Neuronal stem cell (in vitro differentiated cells): ENCODE measurements around the gene SLC9A9.

Experiments
- DNase-seq: peaks from one replicate; pipeline ENCODE4 v3.0.0-alpha.2; 2013; ENCODE audit warnings: low spot score
- H2AFZ ChIP-seq: one replicate; pipeline ENCODE4 v1.6.1; 2013; ENCODE audit warnings: mild to moderate bottlenecking, low read length, inconsistent platforms
- H2AK5ac ChIP-seq: 2 replicates; pipeline ENCODE4 v1.6.1; 2013; ENCODE audit warnings: low read depth, mild to moderate bottlenecking, inconsistent platforms, low read length, moderate library complexity, mixed read lengths
- H2BK120ac ChIP-seq: 2 replicates; pipeline ENCODE4 v1.6.1; 2013; ENCODE audit warnings: low read depth, mild to moderate bottlenecking, inconsistent platforms, low read length, moderate library complexity, mixed read lengths
- H2BK12ac ChIP-seq: one replicate; pipeline ENCODE4 v1.6.1; 2013; ENCODE audit warnings: low read length, inconsistent platforms
- H2BK15ac ChIP-seq: 2 replicates; pipeline ENCODE4 v1.6.1; 2013; ENCODE audit warnings: mild to moderate bottlenecking, low read length, inconsistent platforms, mixed read lengths
- H2BK5ac ChIP-seq: one replicate; pipeline ENCODE4 v1.6.1; 2013; ENCODE audit warnings: inconsistent platforms, mild to moderate bottlenecking, low read length, moderate library complexity
- H3K14ac ChIP-seq: one replicate; pipeline ENCODE4 v1.6.1; 2013; ENCODE audit warnings: low read length, inconsistent platforms
- H3K18ac ChIP-seq: 2 replicates; pipeline ENCODE4 v1.6.1; 2013; ENCODE audit warnings: low read length, inconsistent platforms
- H3K23ac ChIP-seq: 2 replicates; pipeline ENCODE4 v1.6.1; 2013; ENCODE audit warnings: low read depth, mild to moderate bottlenecking, mixed read lengths, low read length, inconsistent platforms; ENCODE audit not compliant: poor library complexity
- H3K27ac ChIP-seq: replicated peaks from 3 replicates; pipeline ENCODE4 v1.5.1; 2013; ENCODE audit warnings: low read length, inconsistent platforms
- H3K27me3 ChIP-seq, 3 experiments: 2 replicates each; pipeline ENCODE4 v1.6.1; 2013; ENCODE audit warnings: low read length in 3 of 3, mild to moderate bottlenecking in 2 of 3, inconsistent platforms in 1 of 3, low read depth in 1 of 3, mixed read lengths in 1 of 3, moderate library complexity in 1 of 3; ENCODE audit not compliant: control insufficient read depth in 3 of 3, insufficient read depth in 3 of 3
- H3K36me3 ChIP-seq, 2 donors: replicated peaks in 1 of 2; 2 replicates each; pipeline ENCODE4 v1.6.1; 2013; ENCODE audit warnings: low read length in 2 of 2; ENCODE audit not compliant: control insufficient read depth in 2 of 2, insufficient read depth in 2 of 2
- H3K4ac ChIP-seq: 2 replicates; pipeline ENCODE4 v1.6.1; 2013; ENCODE audit warnings: inconsistent platforms, mild to moderate bottlenecking, low read length, moderate library complexity
- H3K4me1 ChIP-seq, 2 donors: 1 replicate in 1 of 2; 2 replicates in 1 of 2; pipeline ENCODE4 v1.6.1; 2013; ENCODE audit warnings: low read length in 2 of 2, low read depth in 1 of 2; ENCODE audit not compliant: control insufficient read depth in 2 of 2, insufficient read depth in 1 of 2
- H3K4me2 ChIP-seq: one replicate; pipeline ENCODE4 v1.6.1; 2013; ENCODE audit warnings: mild to moderate bottlenecking, low read length, inconsistent platforms; ENCODE audit not compliant: insufficient read depth, poor library complexity, severe bottlenecking
- H3K4me3 ChIP-seq, 2 donors: 2 replicates each; pipeline ENCODE4 v1.5.1; 2013; ENCODE audit warnings: low read length in 2 of 2, mild to moderate bottlenecking in 2 of 2, inconsistent platforms in 1 of 2, moderate library complexity in 1 of 2
- H3K79me1 ChIP-seq: one replicate; pipeline ENCODE4 v1.6.1; 2013; ENCODE audit warnings: low read depth, mild to moderate bottlenecking, inconsistent platforms, low read length, moderate library complexity
- H3K9ac ChIP-seq: one replicate; pipeline ENCODE4 v1.6.1; 2013; ENCODE audit warnings: mild to moderate bottlenecking, low read depth, low read length, inconsistent platforms; ENCODE audit not compliant: poor library complexity
- H3K9me3 ChIP-seq, 2 donors: replicated peaks in 1 of 2; 2 replicates each; pipeline versions ENCODE3 to v1.6.1; 2013; ENCODE audit warnings: low read length in 2 of 2, mild to moderate bottlenecking in 2 of 2, inconsistent platforms in 1 of 2, low read depth in 1 of 2, mixed read lengths in 1 of 2, moderate library complexity in 1 of 2; ENCODE audit not compliant: control insufficient read depth in 2 of 2, insufficient read depth in 1 of 2
- H4K8ac ChIP-seq: one replicate; pipeline ENCODE4 v1.6.1; 2013; ENCODE audit warnings: low read depth, mild to moderate bottlenecking, inconsistent platforms, low read length, moderate library complexity
- H4K91ac ChIP-seq: one replicate; pipeline ENCODE4 v1.6.1; 2013; ENCODE audit warnings: low read length, low read depth, mild to moderate bottlenecking, inconsistent platforms; ENCODE audit not compliant: poor library complexity
- WGBS, 2 donors: extraction: QIAGEN DNeasy Blood & Tissue Kit; methylation state at CpG; one replicate each; pipeline ENCODE4 v1.1.7; 2013; ENCODE audit warnings: missing lambda C conversion rate in 2 of 2, mixed read lengths in 1 of 2; ENCODE audit not compliant: insufficient read length in 2 of 2, insufficient replicate concordance in 1 of 2; ENCODE audit errors: extremely low coverage in 2 of 2; 5-methylcytosine and 5-hydroxymethylcytosine counted together

The SLC9A9 gene

DNA sequence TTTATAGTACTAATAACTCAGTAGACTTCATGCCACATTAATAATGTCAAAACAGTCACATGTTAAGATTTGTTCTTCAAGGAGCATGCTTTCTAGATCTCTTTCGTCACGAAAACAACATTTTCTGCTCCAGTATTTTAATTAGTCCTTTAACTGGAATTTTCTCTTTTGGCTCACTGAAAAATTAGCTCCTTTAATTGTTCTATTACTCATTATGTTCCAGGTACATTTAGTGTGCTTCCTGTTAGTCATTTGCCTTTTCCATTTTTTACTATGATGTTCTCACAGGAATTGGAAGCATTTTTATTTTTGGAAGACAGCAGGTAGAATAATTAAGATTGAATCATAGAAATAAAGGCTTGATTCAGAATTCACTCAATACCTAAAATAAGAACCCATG is 111.2 kb downstream of the SLC9A9 start:
- Histone ChIP-seq H3K4ac (no peak overlapping the region), H2BK12ac (no peak overlapping the region), H3K18ac (no peak overlapping the region), H3K4me1 (no peaks in the 10 kb centered on the region), H3K9me3 (no peaks in the 10 kb centered on the region), H2BK15ac (no peak overlapping the region), H3K23ac (no peak overlapping the region), H2BK5ac (no peak overlapping the region), H3K27ac (no peak overlapping the region), H4K8ac (no peak overlapping the region), H2AK5ac (no peak overlapping the region), H3K14ac (no peak overlapping the region), H3K27me3 (no peaks in the 10 kb centered on the region), H2BK120ac (no peak overlapping the region), H3K36me3 (no peaks in the 10 kb centered on the region), H3K4me3 (no peak overlapping the region), H3K79me1 (no peaks in the 10 kb centered on the region), H3K4me2 (no peak overlapping the region), H3K9ac (no peak overlapping the region), H4K91ac (no peak overlapping the region), H2AFZ (no peak overlapping the region)
- no peak for DNase-seq
- WGBS, 2 donors = no CpG with 5 or more reads among the region's 2 CpGs

DNA sequence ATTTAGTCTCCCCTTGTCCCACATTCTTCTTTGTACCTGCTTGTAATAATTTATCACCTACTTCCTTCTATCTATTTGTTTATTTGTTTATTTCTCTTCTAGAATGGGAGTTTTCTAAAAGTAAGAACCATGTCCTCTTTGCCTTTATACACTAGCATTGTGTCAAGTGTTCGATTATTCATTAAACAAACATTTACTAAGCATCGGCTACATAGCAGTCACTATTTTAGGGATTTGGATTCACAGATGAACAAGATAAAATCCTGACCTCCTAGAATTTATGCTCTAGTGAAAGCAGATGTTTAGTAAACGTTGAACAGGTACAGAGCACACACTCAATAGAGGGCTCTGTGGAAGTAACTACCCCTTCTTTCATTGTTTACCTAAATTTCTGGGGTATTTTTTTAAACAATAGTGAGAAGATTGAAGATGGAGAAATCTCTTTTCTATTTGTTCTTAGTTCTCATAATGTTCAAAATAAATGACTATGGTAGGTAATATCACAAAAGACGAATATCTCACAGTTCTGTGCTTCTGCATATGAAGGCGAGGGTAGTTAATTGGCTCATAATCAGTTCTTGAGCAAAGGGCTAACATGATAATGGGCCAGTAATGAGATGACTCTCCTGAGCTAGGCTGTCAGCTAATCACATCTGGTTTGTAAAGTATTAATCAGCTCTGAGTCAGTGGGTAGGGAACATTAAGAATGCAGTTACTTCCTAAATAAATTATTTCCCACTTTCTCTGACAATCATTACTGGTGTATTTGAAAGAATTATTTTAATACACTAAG is 111.9 kb downstream of the SLC9A9 start:
- WGBS, 2 donors = no CpG with 5 or more reads among the region's 5 CpGs
- no peak overlapping the region for H2BK120ac ChIP-seq
- H3K79me1 ChIP-seq = no peaks in the 10 kb centered on the region
- no peak overlapping the region for H3K4ac ChIP-seq
- H4K91ac ChIP-seq = no peak overlapping the region
- H3K27ac ChIP-seq = no peak overlapping the region
- H3K27me3 ChIP-seq = no peaks in the 10 kb centered on the region
- no peak overlapping the region for H2BK12ac ChIP-seq
- H3K4me2 ChIP-seq = no peak overlapping the region
- no peaks in the 10 kb centered on the region for H3K9me3 ChIP-seq
- no peak overlapping the region for H3K9ac ChIP-seq
- H2BK5ac ChIP-seq = no peak overlapping the region
- H3K36me3 ChIP-seq = no peaks in the 10 kb centered on the region
- H2BK15ac ChIP-seq = no peak overlapping the region
- H3K18ac ChIP-seq = no peak overlapping the region
- no peak overlapping the region for H3K14ac ChIP-seq
- H2AK5ac ChIP-seq = no peak overlapping the region
- H4K8ac ChIP-seq = no peak overlapping the region
- H3K23ac ChIP-seq = no peak overlapping the region
- no peak overlapping the region for H3K4me3 ChIP-seq
- DNase-seq = no peak
- H2AFZ ChIP-seq = no peak overlapping the region
- H3K4me1 ChIP-seq = no peaks in the 10 kb centered on the region

DNA sequence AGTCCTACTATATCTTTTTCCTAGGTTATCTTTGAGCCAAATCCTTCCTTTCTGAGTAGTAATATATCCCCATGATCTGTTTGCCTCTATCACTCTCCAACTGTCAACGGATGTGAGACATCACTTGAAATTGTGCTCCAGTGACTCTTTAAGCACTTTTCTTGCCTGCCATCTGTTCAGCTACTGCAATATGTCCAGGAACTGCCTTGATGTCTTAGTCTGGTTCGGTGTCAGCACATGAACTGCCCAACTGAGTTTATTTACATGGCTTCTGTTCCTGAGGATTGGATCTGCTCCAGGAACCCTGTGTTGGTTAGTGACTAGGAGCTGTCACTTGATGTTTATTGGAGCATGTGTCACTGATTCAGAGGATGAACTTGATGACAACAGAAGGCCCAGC is 116.5 kb downstream of the SLC9A9 start:
- Histone ChIP-seq H3K4me1 (no peaks in the 10 kb centered on the region), H2BK12ac (no peak overlapping the region), H3K79me1 (no peaks in the 10 kb centered on the region), H2BK120ac (no peak overlapping the region), H3K14ac (no peak overlapping the region), H2AK5ac (no peak overlapping the region), H3K9ac (no peak overlapping the region), H3K4ac (no peak overlapping the region), H2BK5ac (no peak overlapping the region), H2AFZ (no peak overlapping the region), H4K8ac (no peak overlapping the region), H4K91ac (no peak overlapping the region), H3K27ac (no peak overlapping the region), H3K18ac (no peak overlapping the region), H3K4me3 (no peak overlapping the region), H3K9me3 (no peaks in the 10 kb centered on the region), H3K36me3 (no peaks in the 10 kb centered on the region), H2BK15ac (no peak overlapping the region), H3K27me3 (no peaks in the 10 kb centered on the region), H3K4me2 (no peak overlapping the region), H3K23ac (no peak overlapping the region)
- DNase-seq = no peak
- WGBS, 2 donors = no CpG with 5 or more reads among the region's 2 CpGs

DNA sequence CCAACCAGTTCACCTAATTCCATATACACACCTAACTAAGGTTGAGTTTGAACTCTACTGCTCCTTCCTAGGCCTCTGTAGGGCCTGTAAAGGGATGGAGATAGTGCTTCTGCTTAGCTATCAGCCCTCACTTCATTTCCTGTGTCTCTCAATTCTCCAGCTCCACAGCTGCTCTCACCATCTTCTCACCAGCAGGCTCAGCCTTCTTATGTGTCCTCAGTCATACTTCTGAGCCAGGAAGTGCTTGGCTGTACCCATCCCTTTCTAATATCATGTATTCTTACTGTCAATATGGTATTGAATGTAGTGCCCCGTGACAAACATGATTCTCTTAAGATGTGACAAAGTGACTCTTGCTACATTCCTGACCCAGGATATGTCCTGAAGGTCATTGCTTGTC is 116.9 kb downstream of the SLC9A9 start:
- Histone ChIP-seq H3K23ac (no peak overlapping the region), H4K91ac (no peak overlapping the region), H3K27me3 (no peaks in the 10 kb centered on the region), H3K79me1 (no peaks in the 10 kb centered on the region), H3K4me3 (no peak overlapping the region), H3K4ac (no peak overlapping the region), H2BK120ac (no peak overlapping the region), H4K8ac (no peak overlapping the region), H2BK12ac (no peak overlapping the region), H3K9me3 (no peaks in the 10 kb centered on the region), H3K4me1 (no peaks in the 10 kb centered on the region), H3K36me3 (no peaks in the 10 kb centered on the region), H3K14ac (no peak overlapping the region), H2BK15ac (no peak overlapping the region), H3K18ac (no peak overlapping the region), H2BK5ac (no peak overlapping the region), H3K4me2 (no peak overlapping the region), H2AK5ac (no peak overlapping the region), H3K9ac (no peak overlapping the region), H3K27ac (no peak overlapping the region), H2AFZ (no peak overlapping the region)
- WGBS, 2 donors = no CpG with 5 or more reads among the region's 1 CpG
- no peak for DNase-seq
